ENCODE results near the gene NRROS.
"Not testable (repeated sequence)": the region's sequence is repeated elsewhere in the genome, so short reads cannot be mapped to it uniquely, and the experiment has no call there.

Gene NRROS

GRCh38 chr3:196639483-196640296 lies at the start of gene NRROS:
Gene NRROS (plus strand): TSS chr3:196639694. CDS start chr3:196654540, 14,846 bp downstream.
- peaks cover 4% of the 10 kb centered on the region for H3K4me1 ChIP-seq (ENCODE audit: control insufficient read depth, insufficient read depth, low read length)
- H3K9me3 ChIP-seq (ENCODE audit: control insufficient read depth, insufficient read depth, low read length): no peaks in the 10 kb centered on the region
- no peak within 1 kb of the TSS for H3K9ac ChIP-seq (ENCODE audit: low read depth, low read length)
- no peaks in the 10 kb centered on the region for H3K27me3 ChIP-seq (ENCODE audit: control insufficient read depth, insufficient read depth, low read length)
- peak within 1 kb of the TSS; percentile 39 for H3K4me3 ChIP-seq (ENCODE audit: low read depth, low read length)
- H3K36me3 ChIP-seq (ENCODE audit: control insufficient read depth, insufficient read depth, low read length): no peaks in the 10 kb centered on the region

- Histone ChIP-seq H3K4me1 (ENCODE audit: control insufficient read depth, insufficient read depth, low read length) (peaks cover 4% of the 10 kb centered on the region), H3K36me3 (ENCODE audit: control insufficient read depth, insufficient read depth, low read length) (no peaks in the 10 kb centered on the region)
These were observed 49.2 kb upstream of the NRROS start for GRCh38 chr3:196590279-196590678.

GRCh38 chr3:196596355-196596754 lies 43.1 kb upstream of the NRROS start:
- H3K9ac ChIP-seq (ENCODE audit: low read depth, low read length): no peak overlapping the region
- H3K9me3 ChIP-seq (ENCODE audit: control insufficient read depth, insufficient read depth, low read length): no peaks in the 10 kb centered on the region

More at GRCh38 chr3:196590279-196590678, 49.2 kb upstream of the NRROS start:
- Histone ChIP-seq H3K9me3 (ENCODE audit: control insufficient read depth, insufficient read depth, low read length) (no peaks in the 10 kb centered on the region), H3K9ac (ENCODE audit: low read depth, low read length) (no peak overlapping the region), H3K4me3 (ENCODE audit: low read depth, low read length) (no peak overlapping the region), H3K27me3 (ENCODE audit: control insufficient read depth, insufficient read depth, low read length) (no peaks in the 10 kb centered on the region)

GRCh38 chr3:196597971-196598733 lies 41.3 kb upstream of the NRROS start:
- not testable (repeated sequence) for H3K9ac ChIP-seq (ENCODE audit: low read depth, low read length); H3K27me3 ChIP-seq (ENCODE audit: control insufficient read depth, insufficient read depth, low read length); H3K36me3 ChIP-seq (ENCODE audit: control insufficient read depth, insufficient read depth, low read length); H3K4me1 ChIP-seq (ENCODE audit: control insufficient read depth, insufficient read depth, low read length); H3K4me3 ChIP-seq (ENCODE audit: low read depth, low read length); H3K9me3 ChIP-seq (ENCODE audit: control insufficient read depth, insufficient read depth, low read length)

More at GRCh38 chr3:196596355-196596754, 43.1 kb upstream of the NRROS start:
- no peak overlapping the region for H3K4me3 ChIP-seq (ENCODE audit: low read depth, low read length)
- no peaks in the 10 kb centered on the region for H3K36me3 ChIP-seq (ENCODE audit: control insufficient read depth, insufficient read depth, low read length)
- no peaks in the 10 kb centered on the region for H3K4me1 ChIP-seq (ENCODE audit: control insufficient read depth, insufficient read depth, low read length)
- no peaks in the 10 kb centered on the region for H3K27me3 ChIP-seq (ENCODE audit: control insufficient read depth, insufficient read depth, low read length)

- H3K4me1 ChIP-seq (ENCODE audit: control insufficient read depth, insufficient read depth, low read length): no peaks in the 10 kb centered on the region
- no peaks in the 10 kb centered on the region for H3K36me3 ChIP-seq (ENCODE audit: control insufficient read depth, insufficient read depth, low read length)
- no peaks in the 10 kb centered on the region for H3K9me3 ChIP-seq (ENCODE audit: control insufficient read depth, insufficient read depth, low read length)
- H3K9ac ChIP-seq (ENCODE audit: low read depth, low read length): no peak overlapping the region
- H3K4me3 ChIP-seq (ENCODE audit: low read depth, low read length): no peak overlapping the region
- H3K27me3 ChIP-seq (ENCODE audit: control insufficient read depth, insufficient read depth, low read length): no peaks in the 10 kb centered on the region
These were observed 39.8 kb upstream of the NRROS start for GRCh38 chr3:196599734-196600128.

- Histone ChIP-seq H3K4me1 (ENCODE audit: control insufficient read depth, insufficient read depth, low read length) (no peaks in the 10 kb centered on the region), H3K4me3 (ENCODE audit: low read depth, low read length) (no peak overlapping the region), H3K36me3 (ENCODE audit: control insufficient read depth, insufficient read depth, low read length) (no peaks in the 10 kb centered on the region), H3K27me3 (ENCODE audit: control insufficient read depth, insufficient read depth, low read length) (no peaks in the 10 kb centered on the region), H3K9ac (ENCODE audit: low read depth, low read length) (no peak overlapping the region), H3K9me3 (ENCODE audit: control insufficient read depth, insufficient read depth, low read length) (no peaks in the 10 kb centered on the region)
These were observed 39.1 kb upstream of the NRROS start for GRCh38 chr3:196600359-196600758.

- H3K4me3 ChIP-seq (ENCODE audit: low read depth, low read length): no peak overlapping the region
- no peaks in the 10 kb centered on the region for H3K36me3 ChIP-seq (ENCODE audit: control insufficient read depth, insufficient read depth, low read length)
- H3K27me3 ChIP-seq (ENCODE audit: control insufficient read depth, insufficient read depth, low read length): no peaks in the 10 kb centered on the region
- no peak overlapping the region for H3K9ac ChIP-seq (ENCODE audit: low read depth, low read length)
- no peaks in the 10 kb centered on the region for H3K4me1 ChIP-seq (ENCODE audit: control insufficient read depth, insufficient read depth, low read length)
- no peaks in the 10 kb centered on the region for H3K9me3 ChIP-seq (ENCODE audit: control insufficient read depth, insufficient read depth, low read length)
These were observed 36.8 kb upstream of the NRROS start for GRCh38 chr3:196602673-196603072.

- Histone ChIP-seq H3K36me3 (ENCODE audit: control insufficient read depth, insufficient read depth, low read length) (no peaks in the 10 kb centered on the region), H3K9ac (ENCODE audit: low read depth, low read length) (no peak overlapping the region), H3K9me3 (ENCODE audit: control insufficient read depth, insufficient read depth, low read length) (no peaks in the 10 kb centered on the region), H3K27me3 (ENCODE audit: control insufficient read depth, insufficient read depth, low read length) (no peaks in the 10 kb centered on the region), H3K4me3 (ENCODE audit: low read depth, low read length) (no peak overlapping the region), H3K4me1 (ENCODE audit: control insufficient read depth, insufficient read depth, low read length) (no peaks in the 10 kb centered on the region)
These were observed 35.8 kb upstream of the NRROS start for GRCh38 chr3:196603683-196604082.

- Histone ChIP-seq H3K4me3 (ENCODE audit: low read depth, low read length) (no peak overlapping the region), H3K36me3 (ENCODE audit: control insufficient read depth, insufficient read depth, low read length) (no peaks in the 10 kb centered on the region), H3K9ac (ENCODE audit: low read depth, low read length) (no peak overlapping the region), H3K9me3 (ENCODE audit: control insufficient read depth, insufficient read depth, low read length) (no peaks in the 10 kb centered on the region), H3K4me1 (ENCODE audit: control insufficient read depth, insufficient read depth, low read length) (no peaks in the 10 kb centered on the region), H3K27me3 (ENCODE audit: control insufficient read depth, insufficient read depth, low read length) (no peaks in the 10 kb centered on the region)
These were observed 34.9 kb upstream of the NRROS start for GRCh38 chr3:196604548-196604947.

- H3K9me3 ChIP-seq (ENCODE audit: control insufficient read depth, insufficient read depth, low read length): no peaks in the 10 kb centered on the region
- no peaks in the 10 kb centered on the region for H3K4me1 ChIP-seq (ENCODE audit: control insufficient read depth, insufficient read depth, low read length)
- H3K27me3 ChIP-seq (ENCODE audit: control insufficient read depth, insufficient read depth, low read length): no peaks in the 10 kb centered on the region
- H3K9ac ChIP-seq (ENCODE audit: low read depth, low read length): no peak overlapping the region
- H3K4me3 ChIP-seq (ENCODE audit: low read depth, low read length): no peak overlapping the region
- no peaks in the 10 kb centered on the region for H3K36me3 ChIP-seq (ENCODE audit: control insufficient read depth, insufficient read depth, low read length)
These were observed 30.8 kb upstream of the NRROS start for GRCh38 chr3:196608693-196609092.

GRCh38 chr3:196609343-196609775 lies 30.1 kb upstream of the NRROS start:
- Histone ChIP-seq H3K4me3 (ENCODE audit: low read depth, low read length) (no peak overlapping the region), H3K9me3 (ENCODE audit: control insufficient read depth, insufficient read depth, low read length) (no peaks in the 10 kb centered on the region), H3K4me1 (ENCODE audit: control insufficient read depth, insufficient read depth, low read length) (no peaks in the 10 kb centered on the region), H3K9ac (ENCODE audit: low read depth, low read length) (no peak overlapping the region), H3K27me3 (ENCODE audit: control insufficient read depth, insufficient read depth, low read length) (no peaks in the 10 kb centered on the region), H3K36me3 (ENCODE audit: control insufficient read depth, insufficient read depth, low read length) (no peaks in the 10 kb centered on the region)

Measured in iPS-15b (cell line).